ENCODE data around the gene EPHA7.

EPHA7 gene

DNA sequence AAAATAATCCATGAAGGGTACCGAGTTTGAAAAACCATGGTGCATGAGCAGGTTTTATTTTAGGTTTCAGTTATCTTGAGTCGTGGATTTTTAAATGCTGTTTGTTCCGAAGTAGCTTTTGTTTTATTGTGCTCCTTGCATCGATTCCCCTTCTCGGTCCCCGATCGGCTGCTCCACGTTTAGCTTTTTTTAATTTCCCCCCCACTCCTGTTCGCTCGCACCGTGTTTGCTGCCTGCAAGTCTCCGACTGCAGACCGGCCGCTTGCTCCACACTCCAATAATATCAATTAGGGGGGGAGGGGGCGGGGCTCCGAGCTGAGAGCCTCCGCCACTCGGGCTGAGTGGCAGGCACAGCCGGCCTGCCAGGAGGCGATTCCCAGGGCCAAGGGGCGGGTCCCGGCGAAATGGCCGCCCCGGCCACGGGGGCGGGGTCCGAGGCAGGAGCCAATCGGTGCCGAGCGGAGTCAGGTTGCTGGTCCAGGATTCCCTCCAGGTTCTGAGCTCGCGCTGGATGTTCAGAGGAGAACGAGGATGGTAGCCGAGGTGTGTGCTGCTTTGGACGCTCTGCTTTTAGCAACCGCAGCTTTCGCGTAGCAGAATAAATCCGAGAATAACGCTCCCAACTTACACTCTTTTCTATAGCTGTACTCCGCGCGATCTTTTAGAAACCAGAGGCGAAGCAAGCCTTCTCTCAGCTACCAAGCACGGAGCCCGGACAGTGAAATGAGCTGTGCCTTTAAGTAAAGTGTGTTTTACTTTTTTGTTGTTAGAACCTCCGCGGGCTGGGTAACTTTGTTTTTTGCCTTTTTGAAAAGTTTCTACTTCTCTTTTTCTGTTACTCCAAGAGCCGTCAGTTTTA, at the start of gene EPHA7:
TSS of gene EPHA7 (minus strand) at position 256 of the 859 bp plus-strand sequence. CDS start at position 38, 218 bp downstream.
- DNase-seq = peak; percentile 99

DNA sequence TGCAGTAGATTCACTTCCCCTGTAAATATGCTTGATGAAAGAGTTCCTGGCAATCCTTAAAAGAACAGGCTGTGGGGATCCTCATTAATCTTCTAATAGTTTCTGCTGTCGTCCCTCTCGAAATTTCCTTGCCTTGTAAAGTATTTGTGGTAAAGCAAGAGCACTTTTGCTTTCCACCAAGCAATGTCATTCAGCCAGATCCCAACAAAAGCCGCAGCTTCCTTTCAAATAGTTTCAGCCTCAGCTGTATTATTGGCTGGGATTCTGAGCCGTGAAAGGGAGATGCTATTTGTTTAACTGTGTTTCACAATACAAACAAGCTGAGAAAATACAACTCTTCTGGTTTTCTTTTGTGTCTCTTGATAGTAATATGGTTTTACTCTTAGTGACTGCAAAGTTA, 48.9 kb upstream of the EPHA7 start:
- peak; percentile 16 for DNase-seq

DNA sequence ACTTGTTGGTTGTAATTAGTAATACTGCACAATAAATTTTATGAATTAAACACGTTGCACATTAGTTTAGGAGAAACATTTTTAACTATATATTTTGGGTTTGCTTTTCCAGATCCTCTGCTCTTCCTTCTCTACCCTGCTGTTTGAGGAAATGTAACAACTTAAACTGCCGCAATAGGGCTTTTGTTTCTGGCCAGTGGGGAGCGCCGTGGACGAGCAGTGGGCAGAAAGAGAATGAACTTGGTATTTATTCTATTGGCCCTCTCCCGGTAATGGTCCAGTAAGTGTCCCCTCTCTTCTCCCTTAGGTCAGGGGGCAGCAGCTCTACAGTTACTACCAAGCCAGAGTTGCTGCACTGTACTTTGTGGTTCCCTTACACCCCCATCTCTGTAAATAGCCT, 35.2 kb upstream of the EPHA7 start:
- DNase-seq = no peak

DNA sequence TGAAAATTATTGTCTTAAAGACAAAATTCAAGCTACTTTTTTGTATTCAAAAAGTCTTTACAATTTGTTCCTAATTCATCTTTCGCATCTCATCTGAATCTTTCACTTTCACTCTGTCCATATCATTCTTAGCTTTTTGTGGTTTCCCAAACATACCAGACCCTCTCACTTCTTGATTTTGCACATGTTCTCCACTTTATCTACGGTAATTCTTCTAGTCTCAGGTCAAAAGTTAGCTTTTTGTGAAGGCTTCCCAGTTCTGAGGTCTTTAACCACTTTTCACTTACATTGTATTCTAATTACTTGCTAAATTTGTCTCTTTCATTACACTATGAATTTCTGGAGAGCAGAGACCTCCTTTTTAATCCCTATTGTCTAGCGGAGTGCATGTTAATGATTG, 34.6 kb upstream of the EPHA7 start:
- DNase-seq = no peak

DNA sequence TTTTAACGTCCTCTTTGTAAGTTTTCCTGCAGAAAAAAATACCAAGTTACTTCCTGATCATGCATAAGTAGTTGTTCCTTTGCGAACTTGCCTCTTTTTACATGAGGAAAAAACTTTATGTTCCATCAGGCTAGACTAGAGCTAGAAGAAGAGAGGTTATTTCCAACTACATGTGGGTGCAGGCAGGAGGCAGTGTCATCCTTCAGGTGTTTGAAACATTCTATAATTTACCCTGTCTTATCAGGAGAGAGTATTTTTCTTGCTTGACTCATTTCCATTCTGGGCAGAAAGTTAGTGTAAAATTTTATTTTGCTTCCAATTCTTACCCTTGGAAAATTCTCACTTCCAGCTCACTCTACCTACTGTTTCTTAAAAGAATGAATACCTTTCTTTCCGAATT, 28.5 kb upstream of the EPHA7 start:
- DNase-seq = no peak

DNA sequence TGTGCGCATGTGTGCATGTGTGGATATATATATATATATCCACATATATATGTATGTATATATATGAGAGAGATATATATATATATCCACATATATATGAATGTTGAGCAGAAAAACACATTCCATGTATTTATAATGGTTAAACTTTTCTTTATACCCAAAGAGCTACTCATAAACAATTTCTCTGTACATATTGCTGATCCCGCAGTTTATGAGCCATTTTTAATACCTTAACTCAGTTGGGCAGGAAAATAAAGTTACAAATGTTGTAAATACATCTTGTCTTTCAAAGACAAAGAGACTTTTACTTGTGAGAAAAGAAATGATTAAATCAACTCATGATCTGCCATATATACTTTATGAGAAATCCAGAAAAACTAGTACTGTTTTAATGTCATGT, 18.1 kb upstream of the EPHA7 start:
- DNase-seq = no peak

DNA sequence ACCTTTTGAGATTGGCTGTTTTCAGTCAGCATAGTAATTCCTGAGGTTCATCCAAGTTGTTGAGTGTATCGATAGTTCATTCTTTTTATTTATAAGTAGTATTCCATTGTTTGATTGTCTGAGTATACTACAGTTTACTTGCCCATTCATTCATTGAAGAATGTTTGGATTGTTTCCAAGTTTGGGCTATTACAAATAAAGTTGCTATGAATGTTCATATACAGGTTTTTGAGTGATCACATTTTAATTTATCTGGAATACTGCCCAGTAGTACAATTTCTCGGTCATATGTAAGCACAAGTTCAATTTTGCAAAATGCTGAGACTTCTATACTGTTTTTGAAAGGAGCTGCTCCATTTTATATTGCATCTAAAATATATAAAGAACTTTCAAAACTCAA, 14.2 kb upstream of the EPHA7 start:
- DNase-seq = no peak

DNA sequence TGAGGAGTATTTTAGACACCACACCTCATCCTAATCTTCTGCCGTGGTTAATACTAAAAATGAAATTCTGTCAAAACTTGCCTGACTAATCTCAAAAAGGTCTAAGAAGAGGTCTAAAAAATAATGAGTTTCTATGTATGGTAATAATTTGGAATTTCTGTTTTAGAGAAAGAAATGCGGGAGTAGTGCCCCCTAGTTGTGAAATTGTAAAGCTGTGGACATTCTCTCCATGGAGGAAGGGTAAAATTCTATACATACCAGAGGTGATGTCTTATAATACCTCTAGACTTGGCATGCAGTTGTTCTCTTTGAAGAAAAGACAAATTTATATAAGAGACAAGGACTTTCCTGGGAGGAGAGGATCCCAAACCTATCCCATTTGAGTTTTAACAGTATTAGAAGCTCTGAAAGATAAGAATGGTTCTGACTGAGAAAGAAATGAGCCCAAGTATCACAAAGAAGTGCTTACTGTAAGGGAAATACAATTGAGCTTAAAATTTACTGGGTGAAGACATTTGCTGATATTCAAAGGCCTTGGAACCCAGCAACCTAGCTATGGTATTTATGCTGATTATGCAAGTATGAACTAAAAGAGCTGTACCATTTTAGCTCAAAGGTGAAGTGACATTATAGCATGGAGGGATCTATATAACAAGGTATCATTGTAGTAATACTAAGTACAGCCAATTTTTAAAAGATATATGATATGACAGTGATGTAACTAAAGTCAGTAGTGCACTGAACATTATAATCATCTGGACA, 5.1 kb upstream of the EPHA7 start:
- DNase-seq = no peak

DNA sequence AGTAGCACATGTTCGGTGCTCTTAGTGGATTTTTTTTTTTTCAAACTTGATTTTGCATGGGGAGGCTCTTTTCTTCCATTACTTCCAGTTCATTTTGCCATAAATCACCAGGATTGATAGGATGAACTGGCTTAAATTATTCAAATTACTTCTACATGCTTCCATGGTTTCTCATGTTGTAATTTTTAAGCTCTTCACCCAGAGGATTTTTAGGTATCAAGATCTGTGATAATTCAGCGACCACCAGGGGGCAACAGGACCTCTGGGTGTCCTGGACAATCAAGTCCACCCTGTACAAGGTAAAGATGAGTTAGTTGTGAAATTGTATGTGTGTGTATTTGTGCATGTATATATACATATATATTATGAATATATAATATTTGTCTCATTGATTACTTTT, 4.2 kb upstream of the EPHA7 start:
- DNase-seq = peak; percentile 73

DNA sequence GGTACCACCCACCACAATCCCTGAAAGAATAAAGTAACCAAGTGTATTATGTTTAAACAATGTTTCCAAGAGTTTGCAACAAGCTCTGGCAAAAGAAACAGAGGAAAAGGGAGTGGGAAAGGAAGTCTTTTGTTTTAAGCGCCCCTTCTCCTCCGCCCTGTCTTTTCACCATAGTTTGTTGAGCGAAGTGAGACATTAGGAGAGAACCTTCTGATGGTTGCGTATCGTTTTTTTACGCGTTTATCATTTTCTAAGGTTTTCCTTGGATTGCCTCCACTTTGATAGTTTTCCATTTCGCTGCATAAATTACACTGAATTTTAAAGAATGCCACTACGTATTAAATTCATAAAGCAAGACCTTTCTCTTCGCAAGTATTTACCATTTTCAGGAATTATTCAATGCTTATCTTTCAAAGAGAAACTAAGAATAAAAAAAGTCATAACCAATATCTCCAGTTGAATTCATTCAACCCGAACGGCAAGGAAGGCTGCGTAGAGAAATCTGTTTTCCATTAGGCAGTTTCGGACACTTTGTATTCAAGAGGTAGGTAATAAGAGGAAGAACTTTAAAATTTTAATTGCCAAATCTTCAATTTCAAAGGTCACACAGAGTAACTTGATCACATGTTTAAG, 920 bp upstream of the EPHA7 start:
- peak; percentile 58 for DNase-seq

DNA sequence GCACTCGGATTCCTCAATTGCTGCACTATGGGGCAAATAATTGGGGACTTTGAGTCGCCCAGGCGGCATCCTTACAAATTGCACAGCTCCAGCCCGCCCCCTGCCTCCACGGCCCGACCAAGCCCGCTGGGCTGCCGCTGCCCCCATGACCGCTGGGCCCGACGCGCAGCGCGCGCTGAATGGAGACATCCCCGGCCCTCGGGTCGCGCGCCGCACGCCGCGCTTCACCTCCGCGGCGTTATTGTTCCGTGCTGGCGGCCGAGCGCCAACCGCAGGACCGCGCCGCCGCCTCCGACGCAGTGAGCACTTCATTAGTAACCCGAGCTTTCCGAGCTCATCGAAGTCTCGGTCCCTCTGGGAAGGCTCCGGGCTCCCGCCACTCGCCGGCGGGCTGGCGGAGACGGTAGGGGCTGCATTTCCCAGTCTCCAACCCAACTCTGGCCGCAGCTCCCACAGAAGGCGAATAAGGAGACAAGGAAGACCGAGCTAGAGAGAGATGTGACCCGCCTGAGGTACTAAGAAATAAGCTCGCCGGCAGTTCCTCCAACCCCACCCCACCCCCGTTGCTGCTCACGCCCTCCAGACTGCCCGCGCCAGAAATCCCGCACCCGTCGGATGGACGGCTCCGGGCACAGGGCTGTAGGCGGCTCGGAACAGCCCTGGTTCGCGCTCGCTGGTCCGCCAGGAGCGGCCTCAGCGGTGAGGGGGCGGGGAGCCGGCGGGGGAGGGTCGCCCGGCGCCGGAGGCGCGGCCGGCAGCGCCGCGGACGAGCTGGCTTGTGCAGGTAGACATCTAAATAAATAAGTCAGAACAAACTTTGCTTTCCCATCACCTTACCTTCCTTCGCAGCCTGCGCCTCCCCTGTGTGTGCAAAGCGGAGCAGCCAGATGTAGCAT, 703 bp downstream of the EPHA7 start:
- peak; percentile 73 for DNase-seq

DNA sequence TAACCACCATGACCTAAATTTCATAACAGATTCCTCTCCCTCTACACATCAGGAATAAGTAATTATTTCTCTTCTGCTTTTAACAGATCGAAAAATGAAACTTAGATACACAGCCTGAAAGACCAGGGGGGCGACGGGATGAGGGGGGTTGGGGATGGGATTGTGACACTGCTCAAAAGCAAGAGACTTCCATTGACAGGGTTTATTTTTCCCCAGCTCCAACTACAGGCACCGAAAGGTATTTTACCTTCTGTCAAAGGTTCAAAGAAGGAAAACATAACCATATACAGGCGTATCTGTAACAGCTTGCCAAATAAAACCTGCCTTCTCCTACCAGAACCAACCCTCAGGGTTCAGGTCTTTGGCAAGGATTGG, 1.3 kb downstream of the EPHA7 start:
- no peak for DNase-seq

DNA sequence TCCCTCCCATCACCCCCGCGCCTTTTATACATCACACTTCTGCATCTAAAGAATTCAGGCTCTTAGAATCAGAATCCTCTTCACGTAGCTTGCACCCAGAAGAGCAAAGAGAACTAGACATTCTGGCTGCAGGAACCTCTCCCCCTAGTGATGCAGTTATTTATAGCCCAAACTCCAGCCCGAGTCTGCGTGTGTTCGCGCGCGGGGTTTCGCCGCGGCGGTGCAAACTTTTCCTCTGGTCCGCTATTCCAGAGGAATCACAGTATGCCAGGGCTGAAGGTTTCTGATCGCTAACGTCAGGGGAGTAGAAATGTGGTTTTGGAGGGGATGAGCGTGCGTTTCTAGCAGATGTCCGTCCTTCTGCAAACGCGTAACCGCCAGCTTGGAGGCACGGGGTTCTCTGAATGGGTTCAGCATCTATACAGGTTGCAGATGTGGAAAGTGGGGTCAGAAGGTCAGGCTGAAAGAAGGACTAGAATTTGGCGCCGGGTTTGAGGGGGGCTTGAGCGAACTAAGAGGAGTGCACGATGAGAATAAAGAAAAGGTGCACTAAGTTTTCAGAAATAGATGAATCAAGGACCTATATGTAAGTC, 1.8 kb downstream of the EPHA7 start:
- peak; percentile 74 for DNase-seq

DNA sequence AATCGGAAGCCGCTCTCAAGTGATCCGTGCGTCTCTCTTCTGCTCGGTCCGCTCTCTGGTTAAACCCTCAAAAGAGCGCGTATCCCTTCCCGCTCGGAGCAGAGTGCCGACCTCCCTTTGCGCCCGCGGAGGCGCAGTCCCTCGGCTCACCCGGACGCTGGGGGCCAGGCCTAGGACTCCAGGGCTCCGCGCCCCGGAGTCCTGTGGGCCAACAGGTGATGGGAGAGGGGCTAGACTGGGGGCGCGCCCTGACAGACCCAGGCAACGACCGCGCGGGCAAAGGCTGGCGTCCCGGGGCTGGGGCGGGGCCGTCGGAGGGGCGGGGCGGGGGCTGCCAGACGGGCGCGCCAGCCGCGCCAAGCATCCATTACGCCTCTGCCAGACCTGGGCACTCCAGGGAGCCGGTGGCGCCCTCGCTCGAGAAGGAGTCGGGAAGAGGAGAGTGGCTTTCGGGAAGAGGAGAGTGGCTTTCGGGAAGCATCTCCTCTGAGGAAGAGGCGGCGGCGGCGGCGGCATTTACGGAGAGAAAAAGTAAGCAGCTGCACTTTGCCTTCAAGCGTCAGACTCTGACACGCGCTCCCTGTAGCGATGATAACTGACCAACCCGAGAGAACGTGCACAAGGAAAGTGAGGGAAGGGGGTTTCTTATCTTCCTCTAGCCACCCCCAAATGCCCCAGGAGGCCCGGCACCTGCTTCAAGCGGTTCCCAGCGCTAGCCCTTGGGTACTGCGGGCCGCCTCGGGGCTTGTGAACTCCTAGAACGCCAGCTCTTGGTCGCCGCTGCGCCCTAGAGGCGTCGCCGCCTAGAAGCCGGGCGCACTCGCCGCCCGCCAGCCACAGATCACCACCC, 2.6 kb downstream of the EPHA7 start:
- DNase-seq = peak; percentile 93

DNA sequence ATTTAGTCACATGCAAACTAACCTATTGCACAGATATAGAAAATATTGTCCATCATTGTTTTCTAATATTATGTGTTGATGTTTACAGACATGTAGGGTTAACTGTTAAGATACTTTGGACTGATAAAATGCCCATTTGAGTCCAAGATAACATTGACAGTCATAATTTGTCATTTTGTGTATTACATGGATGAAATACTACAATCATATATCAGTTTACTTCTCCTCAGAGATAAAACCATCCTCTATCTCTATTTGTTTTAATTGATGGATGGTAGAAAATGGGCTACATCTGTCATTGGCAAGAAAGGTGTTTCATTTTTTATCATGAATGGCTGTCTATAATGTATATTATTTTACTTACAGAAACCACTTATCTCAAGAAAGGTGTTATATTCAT, 6.2 kb downstream of the EPHA7 start:
- no peak for DNase-seq

DNA sequence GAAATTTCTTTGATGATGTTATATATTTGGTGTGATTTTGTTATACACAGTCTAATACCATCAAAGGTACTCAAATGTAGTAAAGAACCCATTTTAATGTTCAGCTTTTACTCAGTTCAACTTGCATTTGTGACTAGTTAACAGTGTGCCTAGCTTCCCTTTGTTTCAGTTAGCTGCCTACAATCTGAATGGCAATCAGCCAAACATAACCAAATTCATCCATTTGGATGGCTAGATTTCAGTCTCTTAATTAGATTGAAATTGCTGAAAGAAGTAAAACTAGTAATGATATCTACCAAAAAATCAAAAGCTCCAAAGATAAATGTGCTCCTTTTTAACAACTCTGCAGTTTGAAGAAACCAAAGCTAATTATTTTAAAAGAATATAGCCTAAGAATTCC, 6.9 kb downstream of the EPHA7 start:
- no peak for DNase-seq

DNA sequence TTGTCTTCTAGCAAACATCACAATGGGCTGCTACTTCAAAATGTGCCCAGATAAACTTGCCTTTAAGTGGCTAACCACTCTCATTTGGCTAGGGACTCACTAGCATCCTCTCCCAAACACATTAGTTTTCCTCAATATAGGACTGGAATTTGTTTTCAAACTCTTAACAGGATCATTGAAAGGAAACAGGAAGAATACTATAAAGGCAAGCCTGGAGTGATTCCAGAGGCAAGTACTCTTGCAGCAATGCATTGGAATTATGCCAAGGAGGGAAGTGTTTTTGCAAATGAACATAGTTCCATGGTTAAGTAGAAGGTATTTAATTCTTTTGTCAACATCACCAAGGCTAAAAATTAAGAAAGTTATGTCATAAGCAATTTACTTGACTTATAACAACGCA, 12.2 kb downstream of the EPHA7 start:
- DNase-seq = peak; percentile 14

DNA sequence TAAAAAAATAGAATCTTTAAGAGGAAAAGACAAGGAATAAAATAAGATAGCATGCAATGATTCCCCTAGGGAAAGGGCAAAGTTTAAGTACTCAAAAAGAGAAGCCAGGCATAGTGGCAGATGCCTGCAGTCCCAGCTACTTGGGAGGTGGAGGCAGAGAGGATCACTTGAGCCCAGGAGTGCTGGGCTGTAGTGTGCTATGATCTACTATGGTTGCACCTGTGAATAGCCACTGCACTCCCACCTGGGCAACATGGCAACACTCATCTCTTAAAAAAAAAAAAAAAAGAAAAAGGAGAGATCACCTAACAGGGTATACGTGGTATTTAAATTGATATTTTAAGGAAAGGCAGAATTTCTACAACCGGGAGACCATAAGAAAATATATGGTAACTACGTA, 16.0 kb downstream of the EPHA7 start:
- no peak for DNase-seq

DNA sequence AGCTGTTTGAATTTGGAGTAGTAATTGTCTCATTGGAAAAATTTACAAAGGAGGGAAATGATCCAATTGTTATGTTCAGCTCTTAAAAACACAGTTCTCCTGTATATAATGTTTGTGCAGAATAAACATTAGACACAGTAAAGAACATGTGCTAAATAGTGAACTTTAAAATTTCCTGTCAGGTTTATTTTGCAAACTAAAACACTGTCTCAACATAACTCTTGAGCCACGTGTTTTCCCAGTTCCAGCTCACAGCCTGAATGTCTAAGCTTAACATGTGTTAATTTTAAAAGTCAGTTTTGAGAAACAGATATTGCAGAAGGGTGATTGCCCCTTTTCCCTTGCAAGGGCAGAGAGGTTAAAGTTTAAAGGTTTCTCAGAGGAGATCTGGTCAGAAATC, 20.6 kb downstream of the EPHA7 start:
- peak; percentile 23 for DNase-seq

DNA sequence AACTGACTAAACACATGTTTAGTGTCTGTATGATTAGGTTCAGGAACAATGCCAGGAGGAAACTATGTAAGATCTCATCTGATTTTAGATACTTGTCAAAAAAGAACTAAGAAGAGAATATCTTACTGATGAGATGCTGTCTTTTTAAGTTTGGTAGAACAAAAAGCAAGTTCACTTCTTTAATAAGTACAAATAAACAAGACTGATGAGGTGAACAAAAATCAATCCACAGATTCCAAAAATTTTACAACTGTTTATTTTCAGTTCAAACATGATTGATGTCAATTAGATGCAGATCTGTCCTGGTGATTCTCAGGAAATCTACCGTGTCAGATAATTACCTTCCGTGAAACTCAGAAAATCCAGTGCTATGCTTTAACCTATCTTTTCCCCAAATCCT, 24.9 kb downstream of the EPHA7 start:
- peak; percentile 15 for DNase-seq

DNA sequence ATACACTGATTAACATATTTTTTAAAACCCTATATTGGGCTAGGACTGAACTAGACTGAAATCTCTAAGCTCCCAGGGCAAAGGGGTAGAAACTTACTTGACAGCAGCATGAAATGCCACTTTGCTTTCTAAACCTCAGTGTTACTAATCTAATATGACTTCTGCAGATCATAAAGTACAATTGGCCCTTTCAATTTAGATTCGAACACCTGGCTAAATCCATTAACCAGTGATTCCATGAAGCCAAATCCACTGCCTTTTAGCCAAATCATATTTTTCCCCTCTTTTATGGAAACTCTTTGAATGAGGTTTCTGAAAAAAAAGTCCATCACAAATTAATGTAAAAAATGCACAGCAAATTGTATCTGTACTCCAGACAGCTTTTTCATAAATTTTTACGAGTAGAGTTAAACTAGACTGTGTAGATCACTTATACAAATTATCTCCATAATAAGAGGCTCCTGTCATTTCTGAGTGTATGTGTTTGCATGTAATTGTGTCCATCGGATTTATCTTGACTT, 25.7 kb downstream of the EPHA7 start:
- no peak for DNase-seq
